Lower lobe of right lung (tissue), 2 donors: ENCODE results near the gene TGFBRAP1. TPM values are rescaled to one million over a fixed set of nuclear protein-coding genes. Genes with fewer than 3 reads are reported as not detected.

Experiments used
- ATAC-seq, 2 donors: fragments of 200-7000 bp; cut with Tn5 transposase; one replicate each; pipeline ENCODE4 v1.9.1; 2020 to 2022; ENCODE audit warnings: mild to moderate bottlenecking in 2 of 2, moderate library complexity in 2 of 2
- DNase-seq: peaks from one replicate; pipeline ENCODE4 v3.0.0-alpha.2; 2020
- H3K27ac ChIP-seq: fragments of 200-600 bp; one replicate; pipeline ENCODE4 v1.8.0; 2022
- H3K27me3 ChIP-seq: fragments of 200-600 bp; one replicate; pipeline ENCODE4 v1.8.0; 2022; ENCODE audit warnings: low read depth
- H3K36me3 ChIP-seq: fragments of 200-600 bp; one replicate; pipeline ENCODE4 v1.8.0; 2022; ENCODE audit warnings: mild to moderate bottlenecking
- H3K4me1 ChIP-seq: fragments of 200-600 bp; one replicate; pipeline ENCODE4 v1.8.0; 2022
- H3K4me3 ChIP-seq: fragments of 200-600 bp; one replicate; pipeline ENCODE4 v1.8.0; 2022; ENCODE audit warnings: mild to moderate bottlenecking
- H3K9me3 ChIP-seq: fragments of 200-600 bp; one replicate; pipeline ENCODE4 v1.8.0; 2022
- CTCF ChIP-seq: fragments of 200-600 bp; IDR thresholded peaks from one replicate; pipeline ENCODE4 v1.8.0; 2022; ENCODE audit warnings: antibody characterized with exemption, mild to moderate bottlenecking
- intact Hi-C: fragments of 100-400 bp; cut with DNase I; formaldehyde crosslinking; loops from one replicate; pipeline ENCODE4 v1.11.0; 2022
- total RNA-seq: library from RNA; stranded (reverse); fragmentation: NEBNext Ultra II Directional; extraction: Animal tissue kit (Norgen Biotek cat#: 25700); gene quantifications from one replicate; pipeline ENCODE4 v1.2.1, GENCODE V29; 2021
- donor health status: DM: no; HTN: yes; CAD: no; lungs with severe emphysema.

TGFBRAP1 gene
- total RNA-seq, 1 donor from 2014 or later = 19.4 TPM

GRCh38 chr2:105339414-105339813 is 9.9 kb upstream of the TGFBRAP1 start:
- TF ChIP-seq CTCF = no peak
- no peaks in the 10 kb centered on the region for H3K27me3 ChIP-seq
- no peak for DNase-seq
- H3K27ac ChIP-seq = no peak overlapping the region
- no peak overlapping the region for H3K4me3 ChIP-seq
- no peak for ATAC-seq
- no peaks in the 10 kb centered on the region for H3K9me3 ChIP-seq
- intact Hi-C loops = no loop called here
- peaks cover 45% of the 10 kb centered on the region for H3K36me3 ChIP-seq
- H3K4me1 ChIP-seq = peaks cover 18% of the 10 kb centered on the region

DNA sequence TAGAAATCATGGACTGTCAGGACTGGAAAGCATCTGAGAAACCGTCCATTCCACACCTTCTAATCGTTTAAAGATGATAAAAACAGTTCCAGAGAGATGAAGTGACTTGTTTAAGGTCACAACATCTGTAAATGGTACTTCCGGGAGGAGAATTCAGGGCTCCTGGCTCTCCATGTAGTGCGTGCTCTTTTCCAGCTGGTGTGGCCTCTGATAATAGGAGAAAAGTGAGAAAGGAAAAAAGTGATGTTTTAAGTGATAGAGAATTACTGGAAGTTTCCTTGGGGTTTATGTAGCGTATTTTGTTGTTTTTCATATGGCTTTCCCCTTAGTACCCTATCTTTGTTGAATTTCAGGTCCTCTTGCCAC is 8.5 kb upstream of the TGFBRAP1 start:
- Histone ChIP-seq H3K27ac (peak overlapping the region; percentile 96), H3K27me3 (no peaks in the 10 kb centered on the region), H3K4me1 (peaks cover 18% of the 10 kb centered on the region), H3K9me3 (no peaks in the 10 kb centered on the region), H3K4me3 (peak overlapping the region; percentile 67), H3K36me3 (peaks cover 31% of the 10 kb centered on the region)
- ATAC-seq (peak; percentile 7 to 19), DNase-seq (no peak)
- TF ChIP-seq CTCF = no peak
- intact Hi-C loops = no loop called here

GRCh38 chr2:105337122-105338019 is 7.8 kb upstream of the TGFBRAP1 start, which contains the start of gene C2orf49:
C2orf49 (plus strand) TSS chr2:105337540; CDS start chr2:105337588, 48 bp downstream.
- H3K9me3 ChIP-seq = no peaks in the 10 kb centered on the region
- intact Hi-C loops = no loop called here
- TF ChIP-seq CTCF = no peak
- H3K4me1 ChIP-seq = peaks cover 18% of the 10 kb centered on the region
- peak; percentile 95 to 98 for ATAC-seq
- H3K4me3 ChIP-seq = peak within 1 kb of the TSS; percentile 67
- peaks cover 24% of the 10 kb centered on the region for H3K36me3 ChIP-seq
- H3K27ac ChIP-seq = peak within 1 kb of the TSS; percentile 96
- H3K27me3 ChIP-seq = no peaks in the 10 kb centered on the region
- peak; percentile 91 for DNase-seq

DNA sequence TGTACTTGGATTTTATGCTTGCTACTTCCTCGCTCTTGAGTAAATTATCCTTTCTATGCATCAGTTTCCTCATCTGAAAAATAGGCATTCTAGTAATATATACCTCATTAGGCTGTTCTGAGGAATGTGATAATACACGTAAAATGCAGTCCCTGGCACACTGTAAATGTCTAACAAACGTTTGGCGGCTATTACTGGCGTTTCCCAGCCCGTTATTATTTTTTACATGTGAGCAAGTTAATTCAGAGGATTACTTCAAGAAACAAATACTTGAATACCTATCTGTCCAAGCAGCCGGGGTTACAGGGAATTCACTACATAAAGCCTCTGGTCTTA is 7.2 kb upstream of the TGFBRAP1 start:
- no peak for TF ChIP-seq CTCF
- Histone ChIP-seq H3K4me1 (peaks cover 18% of the 10 kb centered on the region), H3K4me3 (peak overlapping the region; percentile 67), H3K27ac (peak overlapping the region; percentile 96), H3K9me3 (no peaks in the 10 kb centered on the region), H3K36me3 (peaks cover 18% of the 10 kb centered on the region), H3K27me3 (no peaks in the 10 kb centered on the region)
- ATAC-seq (no peak), DNase-seq (no peak)
- intact Hi-C loops = no loop called here

GRCh38 chr2:105335469-105335868 is 5.9 kb upstream of the TGFBRAP1 start:
- intact Hi-C loops = no loop called here
- peaks cover 22% of the 10 kb centered on the region for H3K4me1 ChIP-seq
- DNase-seq = no peak
- H3K9me3 ChIP-seq = no peaks in the 10 kb centered on the region
- H3K4me3 ChIP-seq = no peak overlapping the region
- no peak for ATAC-seq
- no peaks in the 10 kb centered on the region for H3K27me3 ChIP-seq
- H3K27ac ChIP-seq = no peak overlapping the region
- peaks cover 5% of the 10 kb centered on the region for H3K36me3 ChIP-seq
- TF ChIP-seq CTCF = no peak
